Pons (tissue), 1 donor: ENCODE data around the gene NUBP2.

Experiments
- DNase-seq: peaks from one replicate; pipeline ENCODE4 v3.0.0-alpha.2; 2016; ENCODE audit warnings: low spot score

Gene NUBP2

GRCh38 chr16:1758923-1759322 is 23.8 kb upstream of the NUBP2 start:
- no peak for DNase-seq

GRCh38 chr16:1759511-1759910 is 23.2 kb upstream of the NUBP2 start:
- DNase-seq = no peak

- no peak for DNase-seq
These were observed 21.8 kb upstream of the NUBP2 start for GRCh38 chr16:1760911-1761310.

- no peak for DNase-seq
These were observed 21.0 kb upstream of the NUBP2 start for GRCh38 chr16:1761751-1762150.

GRCh38 chr16:1762196-1762878 is 20.4 kb upstream of the NUBP2 start:
- DNase-seq = no peak

GRCh38 chr16:1762879-1763520 is 19.8 kb upstream of the NUBP2 start:
- DNase-seq = no peak

- DNase-seq = no peak
These were observed 18.9 kb upstream of the NUBP2 start for GRCh38 chr16:1763521-1764511.

- DNase-seq = no peak
These were observed 17.8 kb upstream of the NUBP2 start for GRCh38 chr16:1764971-1765370.

- no peak for DNase-seq
These were observed 16.9 kb upstream of the NUBP2 start for GRCh38 chr16:1765826-1766225.

GRCh38 chr16:1766231-1766630 is 16.5 kb upstream of the NUBP2 start:
- DNase-seq = no peak

GRCh38 chr16:1766701-1767100 is 16.1 kb upstream of the NUBP2 start:
- DNase-seq = no peak

- DNase-seq = no peak
These were observed 15.4 kb upstream of the NUBP2 start for GRCh38 chr16:1767116-1767994.

GRCh38 chr16:1768061-1768766 is 14.5 kb upstream of the NUBP2 start:
- no peak for DNase-seq

- DNase-seq = no peak
These were observed 13.9 kb upstream of the NUBP2 start for GRCh38 chr16:1768767-1769401.

GRCh38 chr16:1769402-1770300 is 13.1 kb upstream of the NUBP2 start:
- no peak for DNase-seq

GRCh38 chr16:1770328-1771187 is 12.2 kb upstream of the NUBP2 start:
- DNase-seq = peak; percentile 37

- peak; percentile 43 for DNase-seq
These were observed 11.4 kb upstream of the NUBP2 start, which contains the start of gene NME3 for GRCh38 chr16:1771188-1771863. Gene NME3 (minus strand): TSS chr16:1771543. CDS start chr16:1771534, 9 bp downstream.

- DNase-seq = no peak
These were observed 10.8 kb upstream of the NUBP2 start for GRCh38 chr16:1771864-1772361.
